Transverse colon (tissue), 4 donors: ENCODE data around the gene VKORC1. TPM values are rescaled to one million over a fixed set of nuclear protein-coding genes. Genes with fewer than 3 reads are reported as not detected.

ENCODE experiments used
- DNase-seq: peaks from one replicate; pipeline ENCODE4 v3.0.0-alpha.2; 2019
- H3K27ac ChIP-seq, 4 donors: fragments of 200-600 bp; sonication (generic); 2 replicates each; pipeline ENCODE4 v1.5.1; 2016 to 2018; ENCODE audit warnings: inconsistent platforms in 4 of 4
- H3K27me3 ChIP-seq: fragments of 200-600 bp; sonication (generic); 2 replicates; pipeline ENCODE4 v1.5.1; 2017; ENCODE audit warnings: inconsistent platforms
- H3K36me3 ChIP-seq, 4 donors: fragments of 200-600 bp; sonication (generic); 2 replicates each; pipeline ENCODE4 v1.5.1; 2017 to 2019; ENCODE audit warnings: inconsistent platforms in 4 of 4
- H3K4me1 ChIP-seq, 4 donors: fragments of 200-600 bp; sonication (generic); 2 replicates each; pipeline ENCODE4 v1.5.1; 2017 to 2020; ENCODE audit warnings: inconsistent platforms in 4 of 4
- H3K4me3 ChIP-seq, 4 donors: fragments of 200-600 bp; sonication (generic); 1 replicate in 1 of 4; 2 replicates in 3 of 4; pipeline versions ENCODE4 v1.5.1 to v1.6.1; 2017 to 2019; ENCODE audit warnings: inconsistent platforms in 4 of 4
- H3K9me3 ChIP-seq, 2 donors: fragments of 200-600 bp; sonication (generic); 2 replicates each; pipeline ENCODE4 v1.5.1; 2017 to 2019; ENCODE audit warnings: inconsistent platforms in 2 of 2
- EP300 ChIP-seq: sonication (generic); formaldehyde crosslinking; IDR thresholded peaks from one replicate; pipeline ENCODE4 v1.6.1; 2017; ENCODE audit warnings: antibody characterized with exemption, low read depth
- POLR2A ChIP-seq: fragments of 450-650 bp; IDR thresholded peaks from one replicate; pipeline ENCODE4 v1.6.1; 2016; ENCODE audit warnings: antibody characterized with exemption, mild to moderate bottlenecking, moderate library complexity
- POLR2AphosphoS5 ChIP-seq, 3 donors: sonication (generic); formaldehyde crosslinking; IDR thresholded peaks; one replicate each; pipeline ENCODE4 v1.6.1; 2016; ENCODE audit warnings: antibody characterized with exemption in 3 of 3
- WGBS, 2 donors: methylation state at CpG; one replicate each; pipeline ENCODE4 v1.1.5; 2018; ENCODE audit warnings: low coverage in 1 of 2; 5-methylcytosine and 5-hydroxymethylcytosine counted together
- in situ Hi-C, 4 donors: fragments of 200-750 bp; cut with MboI; loops; one replicate each; pipeline versions ENCODE4 v1.15.0 to v1.15.1; 2017; ENCODE audit warnings: low sequenced_read_pairs in 3 of 4, low pct_ligation_motif_present in 1 of 4, low pct_unique_long_range_greater_than_20kb in 1 of 4
- intact Hi-C: fragments of 100-400 bp; cut with DNase I; formaldehyde crosslinking; loops from one replicate; pipeline ENCODE4 v1.15.1; 2023; ENCODE audit warnings: low total_unique reads
- total RNA-seq, 4 donors: library from RNA; depleted of rRNA; stranded (reverse); fragments of >200 nt; gene quantifications; one replicate each; pipeline ENCODE4 v1.1.0, GENCODE V29; 2016
- TF ChIP-seq, protein P1 (sequence below), 5 experiments: fragments of 200-600 bp in 3 of 5; fragments of 450-650 bp in 2 of 5; sonication (generic) in 3 of 5; IDR thresholded peaks; 1 replicate in 2 of 5; 2 replicates in 3 of 5; pipeline ENCODE4 v1.5.1; 2016 to 2017; ENCODE audit warnings: antibody characterized with exemption in 5 of 5, inconsistent platforms in 3 of 5, mild to moderate bottlenecking in 2 of 5, moderate library complexity in 1 of 5

VKORC1 gene
- total RNA-seq, 4 donors from 2014 or later, result 29.5 to 89.0 (median 72.0) TPM

GRCh38 chr16:31042866-31043265 lies 51.7 kb downstream of the VKORC1 start:
- peaks cover 0 to 3% (median 0%) of the 10 kb centered on the region in 4 donors for H3K4me1 ChIP-seq
- no peaks in the 10 kb centered on the region for H3K27me3 ChIP-seq
- DNase-seq, result no peak
- H3K9me3 ChIP-seq, result no peaks in the 10 kb centered on the region
- in situ Hi-C loops (no loop called here), intact Hi-C loops (no loop called here)
- H3K36me3 ChIP-seq, result peaks cover 0 to 20% (median 8%) of the 10 kb centered on the region in 4 donors
- no peak overlapping the region for H3K27ac ChIP-seq
- WGBS, 2 donors, result 98% methylated on average over 10 of the region's 10 CpGs; no CpG with 5 or more reads in 1 of the 2 donors
- H3K4me3 ChIP-seq, result no peak overlapping the region
- no peak for TF ChIP-seq EP300
- no peak for TF ChIP-seq POLR2AphosphoS5 (IDR thresholded peaks at IDR 0.05)
- TF ChIP-seq POLR2A, result no peak
- TF ChIP-seq, protein P1, sequence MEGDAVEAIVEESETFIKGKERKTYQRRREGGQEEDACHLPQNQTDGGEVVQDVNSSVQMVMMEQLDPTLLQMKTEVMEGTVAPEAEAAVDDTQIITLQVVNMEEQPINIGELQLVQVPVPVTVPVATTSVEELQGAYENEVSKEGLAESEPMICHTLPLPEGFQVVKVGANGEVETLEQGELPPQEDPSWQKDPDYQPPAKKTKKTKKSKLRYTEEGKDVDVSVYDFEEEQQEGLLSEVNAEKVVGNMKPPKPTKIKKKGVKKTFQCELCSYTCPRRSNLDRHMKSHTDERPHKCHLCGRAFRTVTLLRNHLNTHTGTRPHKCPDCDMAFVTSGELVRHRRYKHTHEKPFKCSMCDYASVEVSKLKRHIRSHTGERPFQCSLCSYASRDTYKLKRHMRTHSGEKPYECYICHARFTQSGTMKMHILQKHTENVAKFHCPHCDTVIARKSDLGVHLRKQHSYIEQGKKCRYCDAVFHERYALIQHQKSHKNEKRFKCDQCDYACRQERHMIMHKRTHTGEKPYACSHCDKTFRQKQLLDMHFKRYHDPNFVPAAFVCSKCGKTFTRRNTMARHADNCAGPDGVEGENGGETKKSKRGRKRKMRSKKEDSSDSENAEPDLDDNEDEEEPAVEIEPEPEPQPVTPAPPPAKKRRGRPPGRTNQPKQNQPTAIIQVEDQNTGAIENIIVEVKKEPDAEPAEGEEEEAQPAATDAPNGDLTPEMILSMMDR (IDR thresholded peaks at IDR 0.05), result no peak

Other genes starting within 250 kb of the VKORC1 start
- gene BCL7C, start 200.7 kb downstream of the VKORC1 start, total RNA-seq, result 10 to 100 TPM; 13.8 to 57.3 (median 24.0) TPM
- gene CTF1, start 198.2 kb downstream of the VKORC1 start, total RNA-seq, result under 1 TPM in 2 of 4 donors, not detected in 2; 0.82 to 0.95 TPM
- 10 to 100 TPM; 19.3 to 45.3 (median 20.3) TPM for gene FBXL19, start 171.2 kb downstream of the VKORC1 start, total RNA-seq
- gene ORAI3, start 145.7 kb downstream of the VKORC1 start, total RNA-seq, result 10 to 100 TPM; 24.8 to 45.6 (median 31.3) TPM
- gene SETD1A, start 137.0 kb downstream of the VKORC1 start, total RNA-seq, result 10 to 100 TPM in 3 of 4 donors, 1 to 10 TPM in 1; 5.3 to 37.0 (median 10.8) TPM
- gene HSD3B7, start 109.6 kb downstream of the VKORC1 start, total RNA-seq, result 10 to 100 TPM in 3 of 4 donors, 1 to 10 TPM in 1; 7.0 to 31.8 (median 29.6) TPM
- 1 to 10 TPM in 1 of 4 donors, under 1 TPM in 1, not detected in 2; 0.41 to 1.3 TPM for gene STX1B, start 84.2 kb downstream of the VKORC1 start, total RNA-seq
- gene STX4, start 61.2 kb downstream of the VKORC1 start, total RNA-seq, result 100 to 1,000 TPM in 2 of 4 donors, 10 to 100 TPM in 2; 50.8 to 163 (median 79.7) TPM
- 10 to 100 TPM in 2 of 4 donors, 1 to 10 TPM in 2; 7.9 to 17.9 (median 10.2) TPM for gene ZNF668, start 20.6 kb downstream of the VKORC1 start, total RNA-seq
- 10 to 100 TPM; 12.0 to 26.7 (median 23.5) TPM for gene ZNF646, start 20.4 kb downstream of the VKORC1 start, total RNA-seq
- 1 to 10 TPM; 1.1 to 5.2 (median 3.1) TPM for gene PRSS53, start 5.9 kb downstream of the VKORC1 start, total RNA-seq
- 10 to 100 TPM; 46.8 to 56.5 (median 51.3) TPM for gene BCKDK, start 13.6 kb upstream of the VKORC1 start, total RNA-seq
- 10 to 100 TPM; 61.0 to 93.5 (median 62.1) TPM for gene KAT8, start 22.9 kb upstream of the VKORC1 start, total RNA-seq
- 100 to 1,000 TPM; 101 to 510 (median 372) TPM for gene PRSS8, start 40.9 kb upstream of the VKORC1 start, total RNA-seq
- 10 to 100 TPM in 1 of 4 donors, 1 to 10 TPM in 2, not detected in 1; 8.1 to 42.3 (median 9.8) TPM for gene PRSS36, start 55.3 kb upstream of the VKORC1 start, total RNA-seq
- gene FUS, start 85.3 kb upstream of the VKORC1 start, total RNA-seq, result 100 to 1,000 TPM in 1 of 4 donors, 10 to 100 TPM in 3; 43.6 to 116 (median 59.0) TPM
- gene PYCARD, start 108.0 kb upstream of the VKORC1 start, total RNA-seq, result 100 to 1,000 TPM in 2 of 4 donors, 10 to 100 TPM in 2; 33.3 to 128 (median 90.6) TPM
- gene TRIM72, start 119.3 kb upstream of the VKORC1 start, total RNA-seq, result under 1 TPM in 1 of 4 donors, not detected in 3; 0.14 TPM
- gene PYDC1, start 122.3 kb upstream of the VKORC1 start, total RNA-seq, result not detected
- 10 to 100 TPM in 1 of 4 donors, 1 to 10 TPM in 3; 1.1 to 11.5 (median 2.3) TPM for gene ITGAM, start 165.2 kb upstream of the VKORC1 start, total RNA-seq